Naive B cell (primary cell): ENCODE measurements around the gene TM9SF3. TPM values are rescaled to one million over a fixed set of nuclear protein-coding genes. Genes with fewer than 3 reads are reported as not detected.

Source experiments
- ATAC-seq, 2 donors: fragments of 150-1000 bp; cut with Tn5 transposase; 2 replicates each; pipeline ENCODE4 v1.10.0; 2021; ENCODE audit warnings: low read depth in 2 of 2, mild to moderate bottlenecking in 2 of 2, moderate library complexity in 2 of 2
- DNase-seq: peaks from one replicate; pipeline ENCODE4 v3.0.0; 2022
- H3K27ac Mint-ChIP-seq, 6 donors: one replicate each; pipeline ENCODE4 v1.8.0; 2020 to 2022; ENCODE audit warnings: mild to moderate bottlenecking in 6 of 6, mixed read lengths in 6 of 6, moderate library complexity in 5 of 6, inconsistent platforms in 2 of 6
- H3K27me3 Mint-ChIP-seq, 3 donors: one replicate each; pipeline ENCODE4 v1.8.0; 2021 to 2022; ENCODE audit warnings: mixed read lengths in 3 of 3, mild to moderate bottlenecking in 1 of 3
- H3K36me3 Mint-ChIP-seq, 2 donors: one replicate each; pipeline ENCODE4 v1.8.0; 2020 to 2022; ENCODE audit warnings: mixed read lengths in 2 of 2, inconsistent platforms in 1 of 2, mild to moderate bottlenecking in 1 of 2
- H3K4me1 Mint-ChIP-seq, 3 donors: one replicate each; pipeline ENCODE4 v1.8.0; 2020 to 2022; ENCODE audit warnings: mixed read lengths in 3 of 3, inconsistent platforms in 1 of 3, mild to moderate bottlenecking in 1 of 3, moderate library complexity in 1 of 3
- H3K4me3 Mint-ChIP-seq, 8 donors: one replicate each; pipeline ENCODE4 v1.8.0; 2020 to 2022; ENCODE audit warnings: mild to moderate bottlenecking in 8 of 8, mixed read lengths in 8 of 8, moderate library complexity in 8 of 8, inconsistent platforms in 2 of 8
- H3K9me3 Mint-ChIP-seq, 7 donors: one replicate each; pipeline ENCODE4 v1.8.0; 2020 to 2022; ENCODE audit warnings: mixed read lengths in 7 of 7, mild to moderate bottlenecking in 5 of 7, inconsistent platforms in 2 of 7, moderate library complexity in 1 of 7
- polyA plus RNA-seq, 6 donors: library from polyadenylated mRNA; unstranded; fragments of 300-500 nt; fragmentation: Illumina TruSeq; gene quantifications; one replicate each; pipeline ENCODE4 v1.2.3, GENCODE V29; 2021; ENCODE audit warnings: low read depth in 6 of 6

TM9SF3 gene
- polyA plus RNA-seq, 6 donors from 2014 or later = 36.7 to 68.0 (median 45.8) TPM

DNA sequence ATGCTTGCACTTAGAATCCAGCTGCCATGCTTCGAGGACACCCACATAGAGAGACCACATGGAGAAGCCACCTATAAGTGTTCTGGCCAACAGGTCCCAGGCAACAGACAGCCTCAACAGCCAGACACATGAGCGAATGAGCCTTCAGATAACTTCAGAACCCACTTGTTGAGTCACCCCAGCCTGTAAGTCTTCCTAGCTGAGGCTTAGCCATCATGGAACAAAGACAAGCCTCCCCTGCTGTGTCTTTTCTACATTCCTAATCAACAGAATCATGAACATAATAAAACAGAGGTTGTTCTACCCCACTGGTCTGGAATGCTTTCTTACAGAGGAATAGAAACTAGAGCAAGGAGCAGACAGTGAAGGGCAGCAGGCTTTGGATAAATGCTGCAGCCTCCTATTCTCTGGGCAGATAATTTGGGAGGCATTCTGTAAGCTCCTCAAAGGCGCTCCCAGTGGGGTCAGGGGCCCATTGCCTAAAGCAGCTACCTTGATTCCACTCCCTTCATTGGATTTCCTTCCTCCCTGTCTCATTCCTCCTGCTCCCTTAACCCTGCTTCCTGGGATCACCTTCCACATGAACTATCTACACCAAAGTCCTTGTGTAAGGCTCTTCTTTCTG, 77.7 kb downstream of the TM9SF3 start:
- Mint-ChIP-seq H3K36me3 (no peaks in the 10 kb centered on the region), H3K27me3 (peaks cover 0 to 15% (median under 1%) of the 10 kb centered on the region in 3 donors), H3K4me1 (peaks cover 10 to 25% (median 17%) of the 10 kb centered on the region in 3 donors), H3K27ac (no peak overlapping the region), H3K9me3 (no peaks in the 10 kb centered on the region), H3K4me3 (peak overlapping the region in 1 of 8 donors; percentile 29)
- DNase-seq = no peak
- ATAC-seq = no peak

DNA sequence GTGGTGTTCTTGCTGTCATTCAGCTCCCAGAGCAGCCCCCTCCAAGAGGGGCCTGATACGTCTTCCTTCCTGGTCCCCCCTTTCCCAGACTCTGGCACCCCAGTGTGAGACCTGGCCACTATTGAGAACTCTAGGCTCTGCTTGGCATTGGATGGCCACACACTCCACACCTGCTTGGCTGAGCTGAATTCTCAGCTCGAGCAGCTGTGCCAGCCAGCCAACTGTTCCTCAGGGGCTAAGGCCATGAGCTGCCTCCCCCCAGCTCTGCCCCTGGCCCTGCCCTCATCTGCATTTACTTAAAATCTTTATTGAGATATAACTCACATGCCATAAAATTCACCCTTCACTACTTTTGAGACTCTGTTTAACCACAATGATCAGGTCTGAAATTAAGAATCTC, 79.8 kb downstream of the TM9SF3 start:
- Mint-ChIP-seq H3K9me3 (no peaks in the 10 kb centered on the region), H3K4me1 (peaks cover 1 to 8% (median 6%) of the 10 kb centered on the region in 3 donors), H3K27ac (no peak overlapping the region), H3K27me3 (peaks cover 0 to 14% (median 9%) of the 10 kb centered on the region in 3 donors), H3K4me3 (no peak overlapping the region), H3K36me3 (no peaks in the 10 kb centered on the region)
- ATAC-seq = no peak
- DNase-seq = no peak

DNA sequence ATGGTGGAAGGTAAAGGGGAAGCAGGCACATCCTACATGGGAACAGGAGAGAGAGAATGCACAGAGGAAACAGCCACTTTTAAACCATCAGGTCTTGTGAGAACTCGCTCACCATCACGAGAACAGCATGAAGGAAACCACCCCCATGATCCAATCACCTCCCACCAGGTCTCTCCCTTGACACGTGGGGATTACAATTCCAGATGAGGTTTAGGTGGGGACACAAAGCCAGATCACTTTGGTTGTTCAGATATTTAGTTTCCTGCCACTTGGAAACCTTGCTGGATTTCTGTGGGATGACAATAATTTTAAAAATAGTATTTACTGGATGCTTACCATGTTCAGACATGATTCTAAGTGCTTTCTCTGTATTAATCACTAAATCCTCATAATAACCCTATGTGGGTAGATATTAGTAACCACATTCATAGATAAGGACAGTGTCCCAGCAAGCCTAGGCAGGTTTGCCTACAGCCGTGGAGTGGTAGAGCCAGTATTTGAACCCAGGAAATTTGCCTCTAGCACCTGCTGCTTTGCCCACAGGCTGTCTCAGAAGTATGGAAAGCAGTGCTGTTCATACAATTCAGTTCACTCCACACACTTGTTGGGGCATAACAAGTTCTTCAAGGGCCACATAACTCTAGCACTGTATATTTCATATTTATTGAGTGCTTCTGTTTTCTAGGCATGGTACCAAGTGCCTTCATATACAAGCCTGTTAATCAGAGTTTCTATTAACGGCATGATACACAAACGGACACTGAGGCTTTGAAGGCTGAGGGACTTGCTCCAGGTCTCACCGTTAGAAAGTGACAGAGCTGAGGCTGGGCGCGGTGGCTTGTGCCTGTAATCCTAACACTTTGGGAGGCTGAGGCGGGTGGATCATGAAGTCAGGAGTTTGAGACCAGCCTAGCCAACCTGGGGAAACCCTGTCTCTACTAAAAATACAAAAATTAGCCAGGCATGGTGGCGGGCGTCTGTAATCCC, 81.4 kb downstream of the TM9SF3 start:
- Mint-ChIP-seq H3K9me3 (no peaks in the 10 kb centered on the region), H3K27ac (no peak overlapping the region), H3K4me1 (peaks cover 0 to 5% (median 0%) of the 10 kb centered on the region in 3 donors), H3K27me3 (peaks cover 0 to 20% (median 16%) of the 10 kb centered on the region in 3 donors), H3K36me3 (no peaks in the 10 kb centered on the region), H3K4me3 (no peak overlapping the region)
- ATAC-seq (no peak), DNase-seq (no peak)

DNA sequence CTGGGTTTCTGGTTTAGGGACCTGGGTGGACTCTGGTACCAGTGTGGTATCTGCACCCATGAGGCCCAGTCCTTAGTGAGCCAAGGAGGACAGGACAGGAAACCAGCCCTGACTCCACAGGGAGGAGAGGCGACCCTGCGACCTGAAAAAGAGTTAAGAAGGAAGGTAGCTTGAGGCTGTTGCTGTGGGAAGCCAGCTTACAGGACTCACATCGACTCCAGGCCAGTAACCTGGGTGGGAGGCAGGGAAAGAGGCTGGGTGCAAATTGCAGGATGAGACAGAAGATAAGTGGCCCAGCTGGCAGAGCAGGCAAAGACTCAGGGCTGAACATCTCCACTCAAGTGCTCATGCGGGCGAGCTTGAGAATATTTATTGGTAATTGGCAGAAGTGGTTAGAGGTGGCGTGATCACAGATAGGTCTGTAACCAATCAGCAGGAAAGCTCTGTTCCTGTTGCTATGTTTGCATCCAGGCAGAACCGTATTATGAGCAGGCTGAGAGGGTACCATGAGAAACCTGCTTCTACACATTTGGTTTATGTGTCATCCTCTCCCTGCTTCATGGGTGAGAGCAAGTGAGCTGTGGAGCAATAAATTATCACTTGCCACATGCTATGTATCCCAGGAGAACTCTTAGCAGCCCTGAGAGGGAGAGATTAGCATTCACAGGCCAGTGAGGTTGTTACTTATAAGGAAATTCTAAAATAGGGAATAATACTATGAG, 84.1 kb downstream of the TM9SF3 start:
- Mint-ChIP-seq H3K27me3 (peaks cover 0 to 32% (median 24%) of the 10 kb centered on the region in 3 donors), H3K4me1 (peaks cover 0 to 5% (median 0%) of the 10 kb centered on the region in 3 donors), H3K36me3 (no peaks in the 10 kb centered on the region), H3K4me3 (no peak overlapping the region), H3K9me3 (no peaks in the 10 kb centered on the region), H3K27ac (no peak overlapping the region)
- DNase-seq (no peak), ATAC-seq (no peak)

DNA sequence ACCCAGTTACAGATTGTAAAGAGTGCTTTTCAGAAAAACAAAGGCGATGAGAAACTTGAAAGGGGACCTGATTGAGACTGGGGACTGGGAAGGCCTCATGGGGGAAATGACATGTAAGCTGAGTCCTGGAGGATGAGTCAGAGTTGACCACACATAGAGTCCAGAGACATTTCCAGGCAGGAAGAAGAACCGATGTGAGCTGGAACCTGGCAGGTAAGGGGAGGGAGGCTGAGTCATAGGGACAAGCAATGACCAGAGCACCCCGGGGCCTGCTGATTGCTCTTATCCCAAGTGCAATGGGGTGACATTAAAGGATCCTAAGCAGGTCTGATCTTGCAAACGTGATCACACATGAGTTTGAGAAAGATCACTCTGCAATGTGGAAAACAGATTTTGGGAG, 84.8 kb downstream of the TM9SF3 start:
- H3K4me1 Mint-ChIP-seq = peaks cover 0 to 4% (median 1%) of the 10 kb centered on the region in 3 donors
- DNase-seq = no peak
- no peaks in the 10 kb centered on the region for H3K9me3 Mint-ChIP-seq
- peaks cover 0 to 34% (median 31%) of the 10 kb centered on the region in 3 donors for H3K27me3 Mint-ChIP-seq
- H3K27ac Mint-ChIP-seq = no peak overlapping the region
- no peak overlapping the region for H3K4me3 Mint-ChIP-seq
- ATAC-seq = no peak
- no peaks in the 10 kb centered on the region for H3K36me3 Mint-ChIP-seq

DNA sequence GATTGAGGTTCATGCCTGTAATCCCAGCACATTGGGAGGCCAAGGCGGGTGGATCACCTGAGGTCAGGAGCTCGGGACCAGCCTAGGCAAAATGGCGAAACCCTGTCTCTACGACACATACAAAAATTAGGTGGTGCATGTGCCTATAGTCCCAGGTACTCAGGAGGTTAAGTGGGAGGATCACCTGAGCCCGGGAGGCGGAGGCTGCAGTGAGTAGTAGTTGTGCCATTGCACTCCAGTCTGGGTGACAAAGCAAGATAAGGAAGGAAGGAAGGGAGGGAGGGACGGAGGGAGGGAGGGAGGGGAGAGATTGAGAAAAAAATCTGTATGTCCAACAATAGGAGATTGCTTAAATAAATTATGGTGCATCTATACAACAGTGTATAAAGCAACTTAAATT, 86.3 kb downstream of the TM9SF3 start:
- DNase-seq (no peak), ATAC-seq (no peak)
- Mint-ChIP-seq H3K36me3 (no peaks in the 10 kb centered on the region), H3K4me1 (peaks cover 0 to 4% (median 0%) of the 10 kb centered on the region in 3 donors), H3K27me3 (peaks cover 0 to 44% (median 35%) of the 10 kb centered on the region in 3 donors), H3K27ac (no peak overlapping the region), H3K4me3 (no peak overlapping the region), H3K9me3 (no peaks in the 10 kb centered on the region)

DNA sequence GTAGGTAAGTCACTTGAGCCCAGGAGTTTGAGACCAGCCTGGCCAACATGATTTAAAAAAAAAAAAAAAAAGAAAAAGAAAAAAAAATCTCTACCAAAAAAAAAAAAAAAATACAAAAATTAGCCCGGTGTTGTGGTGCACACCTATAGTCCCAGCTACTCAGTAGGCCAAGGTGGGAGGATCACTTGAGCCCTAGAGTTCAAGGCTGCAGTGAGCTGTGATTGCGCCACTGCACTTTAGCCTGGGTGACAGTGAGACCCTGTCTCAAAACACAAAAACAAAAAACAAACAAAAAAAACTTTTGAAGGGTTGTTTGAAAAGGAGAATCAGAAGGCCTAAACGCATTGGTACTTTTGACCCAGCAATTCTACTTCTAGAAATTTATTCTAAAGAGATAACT, 86.8 kb downstream of the TM9SF3 start:
- peaks cover 0 to 46% (median 39%) of the 10 kb centered on the region in 3 donors for H3K27me3 Mint-ChIP-seq
- no peak overlapping the region for H3K4me3 Mint-ChIP-seq
- ATAC-seq = no peak

DNA sequence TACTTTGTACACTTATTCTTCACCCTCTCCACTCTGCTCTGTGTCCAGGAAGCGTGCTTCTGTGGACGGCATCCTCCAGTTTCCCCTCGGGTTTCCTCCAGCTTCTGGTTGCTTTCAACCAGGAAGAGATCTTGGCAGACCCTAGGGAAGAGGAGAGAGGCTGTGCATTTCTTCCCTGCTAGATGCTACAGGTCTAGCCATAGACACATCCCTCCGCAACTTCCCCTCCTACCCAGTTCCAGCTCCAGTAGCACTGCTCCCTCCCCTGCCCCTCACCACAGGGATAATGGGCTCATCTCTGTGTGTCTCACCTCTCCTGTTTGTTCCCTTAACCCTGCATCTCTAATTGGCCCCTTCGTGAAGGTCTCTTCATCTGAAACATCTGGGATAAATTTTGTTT, 89.4 kb downstream of the TM9SF3 start:
- H3K4me3 Mint-ChIP-seq = no peak overlapping the region
- no peak for ATAC-seq
- DNase-seq = no peak
- H3K36me3 Mint-ChIP-seq = no peaks in the 10 kb centered on the region
- no peaks in the 10 kb centered on the region for H3K9me3 Mint-ChIP-seq
- H3K4me1 Mint-ChIP-seq = peaks cover 0 to 4% (median 0%) of the 10 kb centered on the region in 3 donors
- peaks cover 0 to 60% (median 54%) of the 10 kb centered on the region in 3 donors for H3K27me3 Mint-ChIP-seq
- H3K27ac Mint-ChIP-seq = no peak overlapping the region

More for the DNA sequence above, 86.8 kb downstream of the TM9SF3 start:
- Mint-ChIP-seq H3K9me3 (no peaks in the 10 kb centered on the region), H3K36me3 (no peaks in the 10 kb centered on the region), H3K4me1 (peaks cover 0 to 4% (median 0%) of the 10 kb centered on the region in 3 donors), H3K27ac (peak overlapping the region in 1 of 6 donors; percentile 27)
- no peak for DNase-seq

DNA sequence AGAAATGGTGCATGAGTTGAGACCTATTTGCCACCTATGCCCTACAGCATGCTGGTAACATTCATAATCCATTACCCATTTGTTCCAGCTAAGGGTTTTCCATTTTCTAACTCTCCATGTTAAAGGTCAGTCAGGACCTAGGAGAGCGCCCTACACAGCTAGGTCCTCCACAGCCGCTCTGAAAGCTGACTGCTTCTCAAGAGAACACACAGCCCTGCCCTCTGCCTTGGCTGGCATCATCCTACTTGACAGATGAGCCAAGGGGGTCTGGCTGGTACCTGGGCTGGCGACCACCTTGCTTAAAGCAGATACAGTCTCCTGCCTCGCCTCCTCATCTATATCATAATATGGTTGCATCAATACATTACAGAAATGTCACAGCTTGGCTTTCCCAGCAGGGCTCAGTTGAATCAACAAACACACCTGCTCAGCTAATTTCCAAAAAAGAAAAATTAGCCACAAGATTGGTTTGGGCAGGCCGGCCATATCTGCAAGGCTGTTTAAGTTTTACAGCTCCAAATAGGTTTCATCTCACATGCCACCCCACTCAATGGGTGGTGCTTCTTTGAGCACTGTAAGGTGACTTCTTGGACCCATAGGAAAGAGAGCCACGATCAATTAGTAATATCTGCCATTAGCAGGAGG, 90.4 kb downstream of the TM9SF3 start:
- peak overlapping the region in 1 of 6 donors; percentile 7 for H3K27ac Mint-ChIP-seq
- DNase-seq (no peak), ATAC-seq (no peak)
- peaks cover 0 to 4% (median 0%) of the 10 kb centered on the region in 3 donors for H3K4me1 Mint-ChIP-seq
- no peaks in the 10 kb centered on the region for H3K9me3 Mint-ChIP-seq
- H3K36me3 Mint-ChIP-seq = no peaks in the 10 kb centered on the region
- H3K27me3 Mint-ChIP-seq = peaks cover 0 to 50% (median 44%) of the 10 kb centered on the region in 3 donors
- H3K4me3 Mint-ChIP-seq = peak overlapping the region in 1 of 8 donors; percentile 42

DNA sequence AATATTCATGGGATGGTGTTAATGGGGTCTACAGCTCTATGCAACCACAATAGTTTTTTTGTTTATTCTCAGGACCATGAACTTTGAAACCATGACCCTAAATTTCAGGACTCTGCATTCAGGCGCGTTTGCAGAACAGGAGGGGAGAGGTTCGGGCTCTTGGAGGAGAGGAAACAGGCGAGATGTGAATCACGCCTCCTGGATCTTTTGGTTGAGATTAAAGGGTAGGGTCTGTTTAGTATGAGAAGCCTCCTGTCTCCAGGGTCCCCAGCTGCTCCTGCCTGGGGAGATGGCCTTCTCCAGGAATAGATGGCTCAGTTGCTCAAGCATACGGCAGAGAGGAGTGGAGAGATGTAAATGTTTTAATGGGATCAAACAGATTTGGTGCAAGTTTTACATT, 91.3 kb downstream of the TM9SF3 start:
- peaks cover 0 to 54% (median 43%) of the 10 kb centered on the region in 3 donors for H3K27me3 Mint-ChIP-seq
- no peak overlapping the region for H3K27ac Mint-ChIP-seq
- DNase-seq (no peak), ATAC-seq (no peak)
- no peaks in the 10 kb centered on the region for H3K9me3 Mint-ChIP-seq
- H3K4me3 Mint-ChIP-seq = no peak overlapping the region
- H3K36me3 Mint-ChIP-seq = no peaks in the 10 kb centered on the region
- peaks cover 0 to 4% (median 0%) of the 10 kb centered on the region in 3 donors for H3K4me1 Mint-ChIP-seq

DNA sequence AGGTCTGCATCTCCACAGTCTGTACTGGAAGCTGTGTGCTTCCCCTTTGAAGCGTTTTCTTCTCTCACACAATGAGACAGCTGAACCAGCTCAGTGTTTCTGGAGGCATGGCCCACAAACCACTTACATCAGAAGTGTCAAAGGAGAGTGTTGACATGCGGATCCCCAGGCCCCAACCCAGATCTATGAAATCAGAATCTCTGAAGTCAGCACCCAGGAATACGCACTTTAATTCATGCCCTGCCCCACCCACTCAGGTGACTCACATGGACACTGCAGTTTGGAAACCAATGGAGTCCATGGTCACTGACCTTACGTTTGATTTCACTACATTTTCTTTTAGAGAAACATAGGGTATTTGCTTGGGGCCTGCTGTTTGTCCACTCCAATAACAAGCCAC, 92.1 kb downstream of the TM9SF3 start:
- H3K27ac Mint-ChIP-seq = no peak overlapping the region
- no peaks in the 10 kb centered on the region for H3K36me3 Mint-ChIP-seq
- ATAC-seq = no peak
- no peak overlapping the region for H3K4me3 Mint-ChIP-seq
- no peaks in the 10 kb centered on the region for H3K9me3 Mint-ChIP-seq
- H3K4me1 Mint-ChIP-seq = peaks cover 0 to 4% (median 0%) of the 10 kb centered on the region in 3 donors
- DNase-seq = no peak
- H3K27me3 Mint-ChIP-seq = peaks cover 0 to 54% (median 43%) of the 10 kb centered on the region in 3 donors

DNA sequence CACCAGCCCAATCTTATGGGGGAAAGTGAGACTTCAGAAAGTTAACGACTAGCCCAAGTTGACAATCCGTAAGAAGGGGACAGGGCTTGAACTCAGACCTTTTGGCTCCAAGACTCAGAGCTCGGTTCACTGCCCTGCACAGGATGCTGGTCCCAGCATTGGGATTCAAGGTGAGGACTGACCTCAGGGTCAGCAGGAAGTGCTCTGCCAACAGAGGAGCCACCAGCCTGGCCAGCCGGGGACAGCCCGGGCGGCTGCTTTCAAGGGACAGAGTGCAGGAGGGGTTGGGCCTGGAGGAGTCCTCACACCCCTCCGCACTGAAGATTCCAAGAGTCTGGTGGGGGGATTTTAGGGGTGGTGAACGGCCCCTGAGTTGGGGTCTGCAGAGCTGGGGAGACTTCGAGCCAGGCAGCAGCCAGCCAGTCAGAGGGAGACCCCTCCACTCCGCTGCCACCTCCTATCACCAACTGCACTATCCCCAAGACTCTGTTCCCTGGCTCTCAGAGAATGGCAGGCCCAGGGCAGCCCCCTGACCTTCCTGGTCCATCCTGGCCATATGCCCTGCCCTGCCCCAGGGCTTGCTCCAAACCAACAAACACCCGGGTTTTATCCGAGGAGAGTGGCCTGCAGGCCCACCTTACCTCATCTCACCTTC, 92.8 kb downstream of the TM9SF3 start:
- Mint-ChIP-seq H3K4me3 (no peak overlapping the region), H3K27ac (peak overlapping the region in 2 of 6 donors; percentile 13 to 80), H3K4me1 (peaks cover 0 to 4% (median 0%) of the 10 kb centered on the region in 3 donors), H3K9me3 (no peaks in the 10 kb centered on the region), H3K36me3 (no peaks in the 10 kb centered on the region), H3K27me3 (peaks cover 0 to 53% (median 43%) of the 10 kb centered on the region in 3 donors)
- no peak for ATAC-seq
- no peak for DNase-seq
